GM19043 (cell line): ENCODE results near the gene JPH4.

Source experiments
- ATAC-seq: cut with Tn5 transposase; IDR thresholded peaks from one replicate; pipeline ENCODE4 v1.9.1; 2021; ENCODE audit warnings: low read depth; ENCODE audit not compliant: unreplicated experiment

Gene JPH4

DNA sequence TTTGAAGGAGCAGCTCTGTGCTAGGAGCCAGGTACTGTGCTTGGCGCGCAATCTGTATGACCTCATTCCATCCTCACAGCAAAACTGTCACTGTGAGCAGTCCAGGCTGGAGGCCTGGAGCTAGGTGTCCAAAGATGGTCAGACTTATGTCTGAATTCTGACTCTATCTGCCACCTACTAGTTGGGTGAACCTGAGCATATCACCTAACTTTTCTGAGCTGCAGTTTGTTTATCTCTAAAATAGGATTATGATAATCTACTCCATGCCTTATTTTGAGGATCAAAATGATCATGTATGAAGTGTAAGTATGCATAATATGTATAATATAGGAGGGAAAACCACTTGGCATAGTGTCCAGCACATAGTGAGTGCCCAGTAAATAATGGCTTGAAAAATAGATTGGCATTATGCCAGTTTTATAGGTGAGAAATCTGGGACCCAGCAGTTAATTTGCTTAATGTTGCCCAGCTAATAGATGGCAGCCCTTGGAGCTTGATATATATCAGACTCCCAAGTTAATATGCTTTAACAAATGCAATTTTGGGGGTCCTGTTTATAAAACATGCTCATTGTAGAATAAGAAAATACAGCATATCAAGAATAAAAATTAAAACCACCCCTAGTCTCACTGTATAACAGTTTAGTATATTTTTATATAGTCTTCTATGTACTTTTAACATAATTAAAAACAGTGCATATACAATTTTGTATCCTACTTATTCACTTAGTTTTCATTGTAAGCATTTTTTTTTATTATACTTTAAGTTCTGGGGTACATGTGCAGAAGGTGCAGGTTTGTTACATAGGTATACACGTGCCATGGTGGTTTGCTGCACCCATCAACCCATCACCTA, 4.5 kb upstream of the JPH4 start:
- ATAC-seq = no peak

DNA sequence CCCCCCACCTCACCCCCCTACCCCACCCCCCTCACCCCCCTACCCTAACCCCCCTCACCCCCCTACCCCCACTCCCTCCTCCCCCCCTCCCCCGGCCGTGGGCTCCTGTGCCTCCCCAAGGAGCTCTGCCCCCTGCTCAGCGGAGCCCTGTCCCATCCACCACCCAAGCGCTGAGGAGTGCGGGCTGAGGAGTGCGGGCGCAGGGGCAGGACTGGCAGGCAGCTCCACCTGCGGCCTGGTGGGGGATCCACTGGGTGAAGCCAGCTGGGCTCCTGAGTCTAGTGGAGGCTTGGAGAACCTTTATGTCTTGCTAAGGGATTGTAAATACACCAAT, 2.3 kb upstream of the JPH4 start:
- ATAC-seq = no peak

DNA sequence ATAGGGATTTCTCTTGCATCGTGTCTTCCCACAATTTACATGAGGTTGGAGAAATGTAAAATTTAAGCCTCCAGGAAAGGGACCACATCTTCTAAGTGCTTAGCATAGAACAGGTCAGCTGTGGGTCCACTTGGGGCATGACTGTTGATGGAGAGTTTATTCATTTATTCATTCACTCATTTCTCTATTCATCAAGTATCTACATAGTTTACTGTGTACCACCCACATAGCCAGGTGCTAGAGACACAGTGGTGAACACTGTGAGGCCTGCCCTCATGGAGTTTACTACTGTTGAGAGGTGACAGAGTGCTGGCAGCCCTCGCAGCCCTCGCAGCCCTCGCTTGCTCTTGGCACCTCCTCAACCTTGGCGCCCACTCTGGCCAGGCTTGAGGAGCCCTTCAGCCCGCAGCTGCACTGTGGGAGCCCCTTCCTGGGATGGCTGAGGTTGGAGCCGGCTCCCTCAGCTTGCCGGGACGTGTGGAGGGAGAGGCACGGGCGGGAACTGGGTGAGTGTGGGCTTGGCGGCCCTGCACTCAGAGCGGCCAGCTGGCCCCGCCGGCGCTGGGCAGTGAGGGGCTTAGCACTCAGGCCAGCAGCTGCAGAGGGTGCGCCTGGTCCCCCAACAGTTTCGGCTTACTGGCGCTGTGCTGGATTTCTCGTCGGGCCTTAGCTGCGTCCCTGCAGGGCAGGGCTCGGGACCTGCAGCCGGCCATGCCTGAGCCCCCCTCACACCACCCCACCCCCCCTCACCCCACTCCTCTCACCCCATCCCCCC, 1.7 kb upstream of the JPH4 start:
- ATAC-seq = no peak

DNA sequence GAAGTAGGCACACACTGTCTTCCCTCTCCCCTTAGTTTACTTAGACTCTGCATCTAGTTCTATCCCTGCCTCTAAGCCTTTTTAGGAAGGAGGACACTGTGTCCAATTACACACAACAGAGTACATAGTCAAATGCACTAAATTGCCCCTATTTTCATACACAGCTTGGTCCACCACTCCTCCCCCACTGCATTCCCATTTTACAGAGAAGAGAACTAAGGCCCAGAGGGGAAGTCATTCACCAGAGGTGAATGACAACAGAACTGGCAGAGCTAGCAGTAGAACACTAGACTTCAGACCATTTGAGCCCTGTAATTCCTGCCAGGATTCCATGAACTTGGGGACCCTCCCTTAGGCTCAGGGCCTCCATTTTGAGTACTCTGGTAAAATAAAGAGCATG, 1.1 kb upstream of the JPH4 start:
- ATAC-seq = no peak

DNA sequence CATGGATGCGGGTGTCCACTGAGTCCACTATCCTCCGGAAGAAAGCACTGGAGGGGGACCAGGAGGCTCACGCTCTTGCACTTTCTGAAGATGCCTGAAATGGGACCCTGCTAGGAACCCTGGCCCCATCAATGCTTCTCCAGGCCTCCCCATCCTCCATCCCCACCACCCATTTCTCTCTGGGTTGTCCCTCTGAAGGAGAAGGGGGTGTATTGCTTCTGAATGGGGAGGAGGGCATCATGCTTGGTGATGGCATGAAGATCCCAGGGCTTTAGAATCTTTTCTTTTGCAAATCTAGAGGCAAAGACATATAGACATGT, 681 bp upstream of the JPH4 start:
- ATAC-seq = no peak

DNA sequence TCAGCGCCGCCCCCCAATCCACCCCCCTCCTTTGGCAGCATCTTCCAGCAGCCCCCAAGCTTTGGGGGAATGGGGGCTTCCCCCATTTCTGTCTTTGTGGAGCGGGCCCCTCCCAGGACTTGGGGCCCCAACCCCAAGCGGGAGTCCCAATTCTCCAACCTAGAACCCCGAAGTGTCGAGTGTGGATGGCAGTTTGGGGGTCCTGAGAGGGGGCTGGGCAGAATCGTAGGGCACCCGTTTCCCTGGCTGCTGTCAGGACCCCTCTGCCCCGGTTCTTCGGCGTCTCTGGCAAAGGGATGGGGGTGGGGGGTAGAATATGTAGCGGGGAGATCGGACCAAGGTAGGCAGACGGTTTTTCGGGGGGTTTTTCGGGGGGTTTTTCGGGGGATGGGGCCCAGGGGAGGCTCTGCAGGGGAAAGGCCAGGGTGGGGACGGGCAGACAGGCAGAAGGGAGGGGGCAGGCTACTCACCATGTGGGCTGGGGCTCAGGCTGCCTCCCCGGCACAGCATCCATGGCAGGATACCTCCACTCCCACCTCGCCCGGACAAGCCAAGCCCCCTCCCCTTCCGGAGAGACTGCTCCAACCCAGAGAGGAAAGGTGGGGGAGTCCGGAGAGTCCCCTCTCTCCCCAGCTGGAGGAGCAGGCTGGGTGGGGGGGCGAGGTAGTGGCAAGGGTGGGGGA, 739 bp downstream of the JPH4 start:
- ATAC-seq = no peak

DNA sequence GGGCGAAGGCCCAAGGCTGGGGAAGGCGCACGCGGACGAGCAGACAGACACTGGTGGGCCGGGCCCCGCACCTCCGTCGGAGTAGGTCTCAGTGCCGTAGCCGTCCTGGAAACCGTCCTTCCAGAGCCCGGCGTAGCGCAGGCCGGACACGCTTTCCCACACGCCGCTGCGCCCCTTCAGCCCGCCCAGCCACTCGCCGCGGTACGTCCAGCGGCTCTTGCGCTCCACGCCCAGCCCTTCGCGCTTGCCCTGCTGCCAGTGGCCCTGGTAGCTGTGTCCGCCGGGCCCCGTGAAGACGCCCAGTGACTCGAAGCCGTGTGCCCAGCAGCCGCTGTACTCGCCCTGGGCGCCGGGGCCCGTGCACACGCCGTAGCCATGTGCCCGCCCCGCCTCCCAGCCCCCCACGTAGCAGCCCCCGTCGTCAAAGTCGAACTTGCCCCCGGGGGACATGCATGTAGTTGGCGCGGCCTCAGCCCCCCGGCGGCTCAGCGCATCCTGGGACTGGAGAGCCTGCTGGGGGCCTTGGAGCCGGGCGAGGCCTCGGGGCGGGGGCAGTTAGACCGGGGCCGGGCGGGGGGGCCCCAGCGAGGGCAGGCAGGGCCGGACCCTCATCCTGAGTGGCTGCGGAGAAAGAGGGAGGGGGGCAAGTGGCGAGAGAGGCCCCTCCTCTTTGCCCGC, 1.4 kb downstream of the JPH4 start:
- no peak for ATAC-seq

DNA sequence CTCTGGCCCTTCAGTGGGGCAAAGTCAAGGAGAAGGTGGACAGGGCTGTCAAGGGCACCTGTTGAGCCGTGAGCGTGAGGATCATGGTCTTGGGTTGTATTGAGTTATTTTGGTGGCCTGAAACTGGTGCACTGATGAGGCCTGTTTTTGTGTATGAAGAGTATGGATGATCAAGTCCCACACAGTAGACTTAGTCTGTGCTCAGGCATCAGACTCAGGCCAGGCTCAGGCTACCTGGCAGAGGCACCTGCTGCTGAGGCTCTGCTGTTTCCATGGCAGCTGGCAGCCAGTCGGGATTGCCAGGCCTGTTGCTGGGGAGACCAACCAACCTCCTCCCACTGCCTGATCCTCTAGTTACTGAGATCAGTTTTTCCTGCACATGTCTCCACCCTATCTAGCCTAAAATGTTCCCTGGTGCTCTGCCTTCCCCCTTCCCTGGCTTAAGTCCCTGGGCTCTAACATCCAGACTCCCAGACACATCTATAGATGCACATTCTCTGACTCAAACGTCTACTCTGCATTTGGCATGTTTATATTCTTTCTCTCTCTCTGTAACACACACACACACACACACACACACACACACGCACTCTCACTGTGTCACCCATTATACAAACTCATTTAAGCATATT, 5.1 kb downstream of the JPH4 start:
- no peak for ATAC-seq

DNA sequence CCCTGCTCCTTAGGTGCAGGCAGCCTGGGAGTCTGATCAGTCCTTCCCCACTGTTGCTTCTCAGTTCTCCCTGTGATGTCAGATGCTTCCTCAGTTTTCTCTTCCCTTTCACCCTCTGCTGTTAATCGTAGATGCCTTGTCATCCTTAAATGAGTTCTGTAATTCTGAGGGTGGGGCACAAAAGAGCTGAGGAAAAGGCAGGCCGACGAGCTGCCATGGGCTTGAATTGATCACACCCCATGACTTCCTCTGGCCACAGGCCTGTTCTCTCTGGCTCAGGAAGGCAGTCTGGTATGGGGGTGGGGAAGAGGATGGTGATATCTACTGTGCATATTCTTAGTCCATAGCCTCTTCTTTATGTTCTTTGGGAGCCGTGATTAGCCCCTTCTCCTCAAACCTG, 5.8 kb downstream of the JPH4 start:
- no peak for ATAC-seq

DNA sequence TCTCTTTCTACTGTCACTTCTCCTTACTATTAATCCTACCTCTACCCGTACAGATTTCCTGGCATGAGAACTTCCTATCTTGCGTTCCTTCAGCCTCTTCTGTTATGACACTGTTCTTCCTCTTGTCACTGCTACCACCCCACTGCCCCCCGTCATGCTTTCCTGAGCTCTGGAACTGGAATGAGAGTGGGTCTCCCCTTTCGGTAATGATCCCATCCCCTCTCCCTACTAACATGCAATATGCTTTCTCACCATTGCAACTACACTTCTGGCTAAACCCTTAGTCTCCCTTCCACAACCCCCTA, 6.1 kb downstream of the JPH4 start:
- no peak for ATAC-seq

DNA sequence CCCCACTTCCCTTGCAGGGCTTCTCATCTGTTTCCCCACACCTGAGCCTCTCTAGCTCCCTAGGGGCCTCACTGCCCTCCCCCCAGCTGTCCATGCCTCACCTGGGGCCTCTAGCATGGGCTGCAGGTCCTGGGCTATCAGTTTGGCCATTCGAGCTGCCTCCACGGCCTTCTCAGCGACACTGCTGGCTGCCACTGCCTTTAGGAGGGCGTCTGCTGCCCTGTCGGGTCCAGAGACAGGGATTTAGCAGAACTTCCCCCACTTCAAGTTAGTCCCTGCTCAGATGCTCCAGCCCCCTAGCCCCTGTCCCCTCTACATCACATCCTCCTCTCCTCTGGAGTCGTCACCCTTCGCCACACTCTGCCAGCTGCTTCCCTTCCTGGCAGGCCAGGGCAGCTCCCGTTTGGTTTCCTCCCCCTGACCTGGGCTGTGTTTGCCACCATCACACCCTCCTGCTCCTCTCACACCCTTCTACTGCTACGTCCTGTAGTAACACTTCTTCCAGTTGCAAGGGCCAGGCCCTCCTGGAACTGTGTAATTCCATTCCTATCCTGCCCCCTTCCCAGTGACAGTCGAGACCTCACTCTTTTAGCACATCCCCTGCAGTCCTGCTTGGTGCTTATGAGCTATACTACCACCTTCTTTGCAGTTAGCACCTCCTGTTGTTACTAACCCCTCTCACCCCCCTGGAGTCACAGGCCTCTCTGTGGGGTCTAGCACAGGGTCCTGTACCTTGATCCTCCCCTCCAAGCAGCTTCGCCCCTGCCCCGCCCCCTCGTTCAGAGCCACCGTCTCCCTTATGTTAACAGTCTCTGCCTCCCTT, 6.7 kb downstream of the JPH4 start:
- no peak for ATAC-seq

DNA sequence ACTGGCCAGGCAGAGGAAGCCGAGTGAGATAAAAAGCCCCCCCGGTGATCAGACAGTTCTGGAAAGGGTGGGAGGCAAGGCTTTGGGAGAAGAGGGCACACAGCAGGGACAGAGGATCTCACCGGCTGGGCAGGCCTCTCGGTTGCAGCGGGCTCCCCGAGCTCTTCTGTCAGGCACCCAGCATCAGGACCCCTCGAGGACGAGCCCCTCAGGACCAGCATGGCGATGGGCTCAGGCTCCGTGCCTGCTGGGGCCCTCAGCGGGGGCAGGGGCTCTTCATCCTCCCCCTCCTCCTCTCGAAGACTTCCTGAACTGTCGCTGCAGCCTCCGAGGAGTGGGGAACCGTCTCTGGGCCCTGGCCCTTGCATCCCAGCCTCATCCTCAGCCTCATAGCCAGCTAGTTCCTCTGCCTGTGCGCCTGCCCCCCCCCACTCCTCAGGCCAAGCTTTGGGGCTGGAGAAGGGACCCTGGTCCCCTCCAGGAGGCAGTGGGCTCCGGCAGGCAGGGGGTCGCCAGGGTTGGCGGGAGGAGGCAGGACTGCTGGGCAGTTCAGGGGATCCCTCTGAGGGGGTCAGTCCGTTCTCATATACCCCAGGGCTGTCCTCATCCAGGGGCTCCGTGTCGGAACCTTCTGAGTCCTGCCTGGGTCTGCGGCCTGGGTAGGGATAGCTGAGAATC, 7.6 kb downstream of the JPH4 start:
- no peak for ATAC-seq

DNA sequence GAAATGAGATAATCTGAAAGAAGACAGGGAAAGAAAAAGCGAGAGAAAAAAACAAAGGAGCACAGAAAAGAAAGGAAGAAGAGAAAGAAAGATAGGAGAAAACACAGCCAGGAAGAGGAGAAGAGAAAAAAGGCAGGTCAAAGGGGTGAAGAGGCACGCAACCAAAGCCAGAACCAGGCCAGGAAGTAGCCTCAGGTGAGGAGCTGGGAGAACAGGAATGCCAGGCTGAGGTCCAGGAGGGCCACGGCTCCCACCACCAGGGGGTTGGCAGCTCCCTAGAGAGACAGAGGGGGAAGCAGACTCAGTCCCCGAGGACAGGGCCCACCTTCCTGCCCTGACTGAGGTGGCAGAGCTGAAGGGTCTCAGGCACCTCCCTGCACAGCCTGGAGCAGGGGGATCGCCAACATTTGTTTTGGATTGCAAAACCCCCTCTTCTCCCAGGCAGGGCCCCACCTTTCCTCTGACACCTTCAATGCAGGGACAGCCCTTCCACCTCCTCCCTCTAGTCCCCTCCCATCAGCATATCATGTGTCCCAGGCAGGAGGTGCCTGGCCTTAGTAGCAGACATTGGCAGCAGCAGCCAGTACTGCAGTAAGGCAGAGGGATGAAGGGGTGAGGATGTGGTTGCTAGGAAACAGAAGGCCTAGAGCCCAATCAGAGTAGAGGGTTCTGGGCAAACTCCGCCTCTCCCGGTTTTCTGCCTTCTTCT, 9.0 kb downstream of the JPH4 start:
- no peak for ATAC-seq

DNA sequence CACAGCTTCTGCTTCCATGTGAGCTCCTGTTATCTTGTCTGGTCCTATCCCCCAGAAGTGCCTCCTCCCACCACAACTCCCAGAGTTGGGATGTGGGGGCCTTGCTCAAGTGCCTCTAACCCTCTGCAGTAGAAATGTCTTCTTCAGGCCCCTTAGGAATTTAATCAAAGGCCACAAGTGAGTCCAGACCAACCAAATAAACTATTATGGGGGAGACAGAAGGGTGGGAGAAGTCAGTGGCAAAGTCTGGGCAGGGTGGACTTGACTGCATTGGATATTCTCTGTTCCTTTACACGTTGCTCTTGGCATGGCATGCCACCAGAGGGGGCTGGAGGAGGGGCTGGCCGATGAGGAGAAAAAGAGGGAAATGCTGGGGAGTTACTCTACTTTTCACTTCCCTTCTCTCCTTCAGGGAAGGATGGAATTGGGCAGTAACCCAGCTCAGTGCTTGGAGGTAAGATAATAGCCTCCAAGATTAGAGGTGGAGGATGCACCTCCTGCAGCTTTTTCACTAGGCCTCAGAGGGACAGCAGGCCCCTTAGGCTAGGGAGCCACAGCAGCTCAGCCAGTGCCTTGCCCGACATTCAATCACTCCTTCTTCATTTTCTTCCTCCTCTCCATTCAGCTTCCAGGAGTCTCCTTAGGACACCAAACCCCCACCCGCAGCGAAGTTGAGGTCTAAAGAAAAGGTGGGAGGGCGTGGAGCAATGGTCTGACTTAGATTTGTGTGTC, 9.8 kb downstream of the JPH4 start:
- no peak for ATAC-seq

DNA sequence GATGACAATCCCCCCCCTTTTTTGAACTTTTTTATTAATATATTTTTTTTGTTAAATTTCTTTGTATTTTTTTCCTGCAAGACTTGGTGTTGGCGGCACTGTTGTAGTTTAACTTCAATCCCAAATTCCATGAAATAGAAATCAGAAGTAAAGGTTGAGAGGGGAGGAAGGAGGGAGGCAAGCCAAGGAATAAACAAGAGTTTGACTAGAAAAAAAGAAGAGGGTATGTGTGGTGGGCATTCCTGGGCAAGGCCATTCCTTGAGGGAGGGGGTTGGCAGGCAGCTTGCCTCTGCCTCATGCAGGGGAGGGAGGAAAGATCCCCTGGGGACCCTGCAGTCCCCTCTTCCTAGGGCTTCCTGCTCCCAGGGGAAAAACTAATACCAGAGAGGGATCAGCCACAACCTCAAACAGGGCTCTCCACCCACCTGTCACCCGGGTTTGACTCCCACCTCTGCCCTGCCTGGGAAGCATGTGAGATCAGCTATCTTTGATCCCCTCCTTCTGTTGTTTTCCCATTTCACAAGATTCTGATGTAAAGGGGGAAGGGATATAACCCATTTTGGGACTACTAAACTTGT, 10.5 kb downstream of the JPH4 start:
- no peak for ATAC-seq

DNA sequence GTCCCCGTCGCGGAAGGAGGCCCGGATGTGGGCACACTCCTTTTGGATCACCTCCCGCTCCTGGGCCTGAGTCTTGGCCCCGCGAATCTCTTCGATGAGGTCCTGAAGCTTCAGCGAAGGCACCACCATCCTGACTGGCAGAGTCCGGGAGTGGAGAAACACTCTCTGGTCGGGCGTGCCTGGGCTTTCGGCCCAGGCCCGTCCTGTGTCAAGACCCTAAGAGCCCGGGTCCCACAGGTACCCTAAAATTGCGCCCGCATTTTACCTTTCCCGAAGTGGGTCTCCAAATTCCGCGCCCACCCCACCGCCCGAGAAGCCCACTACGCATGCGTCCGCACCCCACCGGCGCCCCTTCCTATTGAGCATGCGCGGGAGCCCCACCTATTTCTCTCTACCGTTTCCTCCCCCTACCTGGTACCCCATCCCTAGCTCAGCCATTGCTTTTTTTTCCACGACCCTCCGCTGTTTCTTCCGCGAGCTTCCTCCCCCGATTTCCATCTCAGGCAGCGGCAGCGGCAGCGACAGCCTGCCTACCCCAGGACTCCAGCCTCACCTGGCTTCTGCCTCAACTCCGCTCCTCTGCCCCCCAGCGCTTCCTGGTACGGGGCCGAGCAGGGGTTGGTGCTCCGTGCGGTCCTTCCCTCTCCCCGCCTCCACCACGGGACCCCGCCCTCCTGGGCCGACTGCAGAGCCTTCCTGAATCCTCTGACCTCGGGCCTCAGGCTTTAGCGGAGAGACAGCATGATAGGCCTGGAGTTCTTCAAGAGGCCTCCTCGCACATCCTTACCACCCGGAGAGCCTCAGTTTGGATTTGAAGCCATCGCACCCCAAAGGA, 11.2 kb downstream of the JPH4 start, which contains the start of gene AP1G2:
TSS of gene AP1G2 (minus strand) at position 606 of the 835 bp plus-strand sequence. CDS start at position 129, 477 bp downstream.
- ATAC-seq = peak; percentile 82

DNA sequence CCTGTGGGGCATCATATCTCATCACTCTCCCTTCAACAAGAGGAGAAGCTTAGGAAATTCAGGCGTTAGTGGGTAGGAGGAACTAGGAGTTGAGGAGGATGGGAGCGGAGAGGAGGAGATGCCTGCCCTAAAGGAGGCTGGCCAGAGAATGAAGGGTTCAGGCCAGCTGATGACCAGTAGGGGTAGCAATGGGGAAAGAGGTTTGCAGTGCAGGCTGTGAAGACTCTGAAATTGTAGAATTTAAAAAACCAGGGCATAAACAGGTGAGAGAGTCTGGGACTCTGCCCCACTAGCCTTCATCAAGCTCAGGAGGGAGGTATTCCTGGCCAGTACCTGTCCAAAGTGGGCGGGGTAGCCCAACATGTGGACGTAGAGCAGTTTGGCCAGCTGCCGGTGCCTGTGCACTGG, 11.8 kb downstream of the JPH4 start:
- ATAC-seq = peak; percentile 7
